ENCODE data around the gene NAPA.
A peak's percentile ranks its signal among the peaks of the same experiment; 100 is the strongest.

Gene NAPA

GRCh38 chr19:47475465-47475864 lies 39.4 kb downstream of the NAPA start:
- no peak overlapping the region for H3K4me3 ChIP-seq (ENCODE audit: control insufficient read depth, low read depth, low read length)
- TF ChIP-seq, protein P1, sequence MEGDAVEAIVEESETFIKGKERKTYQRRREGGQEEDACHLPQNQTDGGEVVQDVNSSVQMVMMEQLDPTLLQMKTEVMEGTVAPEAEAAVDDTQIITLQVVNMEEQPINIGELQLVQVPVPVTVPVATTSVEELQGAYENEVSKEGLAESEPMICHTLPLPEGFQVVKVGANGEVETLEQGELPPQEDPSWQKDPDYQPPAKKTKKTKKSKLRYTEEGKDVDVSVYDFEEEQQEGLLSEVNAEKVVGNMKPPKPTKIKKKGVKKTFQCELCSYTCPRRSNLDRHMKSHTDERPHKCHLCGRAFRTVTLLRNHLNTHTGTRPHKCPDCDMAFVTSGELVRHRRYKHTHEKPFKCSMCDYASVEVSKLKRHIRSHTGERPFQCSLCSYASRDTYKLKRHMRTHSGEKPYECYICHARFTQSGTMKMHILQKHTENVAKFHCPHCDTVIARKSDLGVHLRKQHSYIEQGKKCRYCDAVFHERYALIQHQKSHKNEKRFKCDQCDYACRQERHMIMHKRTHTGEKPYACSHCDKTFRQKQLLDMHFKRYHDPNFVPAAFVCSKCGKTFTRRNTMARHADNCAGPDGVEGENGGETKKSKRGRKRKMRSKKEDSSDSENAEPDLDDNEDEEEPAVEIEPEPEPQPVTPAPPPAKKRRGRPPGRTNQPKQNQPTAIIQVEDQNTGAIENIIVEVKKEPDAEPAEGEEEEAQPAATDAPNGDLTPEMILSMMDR (IDR thresholded peaks at IDR 0.05; ENCODE audit: control insufficient read depth, insufficient read depth, low read depth, low read length, missing control alignments), result no peak
- no peak for DNase-seq (ENCODE audit: low read depth)

DNA sequence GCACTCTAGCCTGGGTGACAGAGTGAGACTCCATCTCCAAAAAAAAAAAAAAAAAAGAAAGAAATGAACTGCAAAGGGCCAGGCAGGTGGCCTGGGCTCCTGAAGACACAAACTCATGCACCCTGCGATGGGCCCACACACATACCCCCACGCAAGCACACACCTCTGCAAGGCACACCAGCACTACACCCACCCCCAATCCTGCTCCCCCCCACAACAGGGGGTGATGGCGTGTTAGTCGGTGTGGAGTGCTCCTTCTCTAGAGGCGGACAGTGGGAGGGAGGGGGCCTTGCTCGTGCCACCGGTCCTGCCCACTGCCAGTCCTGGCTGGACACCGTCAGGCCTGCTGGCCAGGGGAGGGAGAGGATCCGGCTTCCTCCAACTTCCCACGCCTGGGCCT lies 41.5 kb downstream of the NAPA start:
- H3K4me3 ChIP-seq (ENCODE audit: control insufficient read depth, low read depth, low read length), result no peak overlapping the region
- TF ChIP-seq, protein P1 (IDR thresholded peaks at IDR 0.05; ENCODE audit: control insufficient read depth, insufficient read depth, low read depth, low read length, missing control alignments), result no peak

DNA sequence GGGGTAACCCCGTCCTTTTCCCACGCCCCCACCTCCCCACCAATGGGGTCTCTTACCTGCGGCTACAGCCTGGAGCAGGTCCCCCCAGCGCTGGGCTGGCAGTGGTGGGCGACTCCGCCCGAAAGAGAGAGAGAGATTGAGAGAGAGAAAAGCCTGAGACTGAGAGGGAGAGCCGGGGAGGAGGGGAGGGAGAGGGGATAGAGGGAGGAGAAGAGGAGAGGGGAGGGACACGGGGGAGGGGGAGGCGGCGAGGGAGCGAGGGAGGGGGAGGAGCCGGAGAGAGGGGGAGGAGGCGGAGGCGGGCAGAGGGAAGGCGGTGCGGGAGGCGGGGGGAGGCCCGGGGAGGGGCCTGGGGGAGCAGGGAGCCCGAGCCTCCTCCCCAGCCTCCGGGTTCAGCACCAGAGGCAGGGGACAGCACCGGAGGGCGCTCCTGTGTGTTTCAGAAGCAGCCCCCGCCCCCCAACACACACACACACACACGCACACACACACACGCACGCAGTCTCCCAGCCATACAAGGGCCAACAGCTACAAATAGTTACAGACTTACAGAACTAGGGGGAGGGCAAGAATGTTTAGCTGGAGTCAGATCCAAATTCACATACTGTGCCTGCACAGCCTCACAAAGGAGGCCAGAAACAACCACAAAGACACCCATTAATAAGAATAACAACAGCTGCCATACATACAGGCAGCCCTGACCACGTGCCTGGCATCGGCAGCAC lies 43.0 kb downstream of the NAPA start, which contains the start of gene SLC8A2:
SLC8A2 (minus strand) TSS at position 161 of the 725 bp plus-strand sequence. CDS start 5,490 bp downstream, outside the sequence.
- TF ChIP-seq, protein P1 (IDR thresholded peaks at IDR 0.05; ENCODE audit: control insufficient read depth, insufficient read depth, low read depth, low read length, missing control alignments), result no peak
- DNase-seq (ENCODE audit: low read depth), result peak; percentile 21
- no peak within 1 kb of the TSS for H3K4me3 ChIP-seq (ENCODE audit: control insufficient read depth, low read depth, low read length)

More for the DNA sequence above, 41.5 kb downstream of the NAPA start:
- DNase-seq (ENCODE audit: low read depth), result no peak

DNA sequence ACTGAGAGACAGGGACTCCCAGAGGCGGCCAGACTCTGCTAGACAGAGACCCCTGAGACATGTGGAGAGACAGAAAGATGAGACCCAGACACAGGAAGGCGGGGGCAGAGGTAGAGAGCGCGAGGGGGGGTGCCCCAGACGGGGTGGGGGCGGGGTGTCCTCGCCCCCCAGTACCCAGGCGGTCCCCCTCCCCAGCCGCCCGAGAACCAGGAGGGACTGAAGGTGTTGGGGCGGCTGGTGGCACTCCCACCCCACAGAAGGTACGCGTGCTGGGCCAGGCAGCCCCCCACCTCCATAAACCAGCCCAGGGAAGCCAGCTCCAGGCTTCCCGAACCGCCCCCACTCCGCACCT lies 43.5 kb downstream of the NAPA start:
- no peak for DNase-seq (ENCODE audit: low read depth)
- TF ChIP-seq, protein P1 (IDR thresholded peaks at IDR 0.05; ENCODE audit: control insufficient read depth, insufficient read depth, low read depth, low read length, missing control alignments), result no peak
- H3K4me3 ChIP-seq (ENCODE audit: control insufficient read depth, low read depth, low read length), result no peak overlapping the region

DNA sequence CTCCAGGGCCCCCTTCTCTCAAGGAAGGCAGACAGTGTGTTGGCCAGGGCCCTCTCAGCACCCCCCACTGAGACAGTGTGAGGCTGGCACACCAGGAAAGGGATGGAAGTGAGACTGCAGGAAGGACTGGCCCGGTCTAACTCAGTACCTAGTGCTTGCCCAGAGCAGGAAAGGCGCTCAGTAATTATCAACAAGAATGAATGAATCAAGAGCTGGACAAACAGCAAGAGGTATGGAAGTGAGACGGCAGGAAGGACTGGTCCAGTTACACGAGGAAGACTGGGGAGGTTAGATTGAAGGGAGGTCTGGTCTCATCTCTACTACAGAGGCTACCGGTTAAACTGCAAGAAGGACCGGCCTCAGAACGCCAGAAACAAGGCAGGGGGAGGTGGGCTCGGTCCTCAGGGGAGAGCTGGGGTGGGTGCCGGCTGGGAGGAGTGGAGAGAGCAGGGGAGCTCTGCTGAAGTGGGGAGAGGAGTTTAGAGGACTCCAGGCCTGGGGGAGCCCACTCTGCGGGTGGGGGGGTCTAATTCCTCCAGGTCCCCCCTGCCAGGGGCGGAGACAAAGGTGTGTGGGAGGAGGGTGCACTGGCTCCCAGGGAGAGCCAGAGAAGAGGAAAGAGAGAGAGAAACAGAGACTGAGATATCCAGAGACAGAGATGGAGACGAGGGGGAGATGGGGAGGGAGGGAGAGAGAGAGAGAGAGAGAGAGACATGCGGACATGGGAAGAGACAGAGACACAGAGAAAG lies 44.2 kb downstream of the NAPA start:
- TF ChIP-seq, protein P1 (IDR thresholded peaks at IDR 0.05; ENCODE audit: control insufficient read depth, insufficient read depth, low read depth, low read length, missing control alignments), result no peak
- H3K4me3 ChIP-seq (ENCODE audit: control insufficient read depth, low read depth, low read length), result no peak overlapping the region
- DNase-seq (ENCODE audit: low read depth), result no peak

DNA sequence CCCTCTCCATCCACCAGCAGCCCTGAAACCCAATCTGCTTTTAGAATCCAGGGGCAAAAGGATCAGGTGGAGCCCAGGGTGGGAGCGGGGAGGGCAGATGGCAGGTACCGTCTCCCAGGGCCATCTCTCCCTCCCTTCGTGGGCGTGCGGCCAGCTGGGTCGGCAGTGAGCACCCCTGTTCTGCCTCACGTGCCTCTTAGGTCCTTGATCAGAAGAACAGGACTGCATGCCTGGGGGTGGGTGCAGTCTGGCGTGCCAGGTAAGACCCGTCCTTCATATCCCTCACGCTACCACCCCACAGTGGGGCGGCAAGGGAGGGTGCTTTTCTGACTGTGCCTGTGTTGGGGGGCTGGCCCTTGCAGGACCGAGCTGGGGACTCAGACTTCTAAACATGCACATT lies 45.1 kb downstream of the NAPA start:
- no peak for DNase-seq (ENCODE audit: low read depth)
- TF ChIP-seq, protein P1 (IDR thresholded peaks at IDR 0.05; ENCODE audit: control insufficient read depth, insufficient read depth, low read depth, low read length, missing control alignments), result no peak

More for the DNA sequence above, 45.1 kb downstream of the NAPA start:
- no peak overlapping the region for H3K4me3 ChIP-seq (ENCODE audit: control insufficient read depth, low read depth, low read length)
